OCI-LY7 (cell line): ENCODE data around the gene ROCK2. TPM values are rescaled to one million over a fixed set of nuclear protein-coding genes. Genes with fewer than 3 reads are reported as not detected.

Experiments
- BruUV-seq: library from RNA; stranded (reverse); fragments of 400-500 nt; replicated peaks from 2 replicates; lab custom pipeline; 2021; lab: Mats Ljungman, UMichigan
- CTCF ChIA-PET: fragments of 300-600 bp; sonication (Branson Sonifier 250); formaldehyde crosslinking; loops from one replicate; lab custom pipeline; 2022; ENCODE audit warnings: antibody characterized with exemption; ENCODE audit not compliant: unreplicated experiment; lab: Charles Lee
- POLR2A ChIA-PET: fragments of 300-600 bp; sonication (Branson Sonifier 250); formaldehyde crosslinking; loops from one replicate; lab custom pipeline; 2022; ENCODE audit warnings: antibody characterized with exemption; lab: Charles Lee
- DNase-seq: peaks from one replicate; pipeline ENCODE4 v3.0.0-alpha.2; 2015; ENCODE audit warnings: low spot score
- H2AFZ ChIP-seq: fragments of 200-600 bp; sonication (generic), shearing (Covaris generic); 2 replicates; pipeline ENCODE4 v1.6.1; 2014; ENCODE audit warnings: mild to moderate bottlenecking, antibody characterized with exemption, low read length, moderate library complexity
- H3K27ac ChIP-seq: fragments of 200-600 bp; sonication (generic); 2 replicates; pipeline ENCODE4 v1.5.1; 2014; ENCODE audit warnings: mixed run types, low read depth, mild to moderate bottlenecking, moderate library complexity, low read length, inconsistent platforms; ENCODE audit not compliant: poor library complexity, severe bottlenecking
- H3K36me3 ChIP-seq: fragments of 200-600 bp; sonication (generic); 2 replicates; pipeline ENCODE4 v1.6.1; 2014; ENCODE audit warnings: mild to moderate bottlenecking, antibody characterized with exemption, low read length, moderate library complexity, mixed read lengths; ENCODE audit not compliant: insufficient read depth
- H3K4me1 ChIP-seq: fragments of 200-600 bp; sonication (generic); 2 replicates; pipeline ENCODE4 v1.5.1; 2014; ENCODE audit warnings: mild to moderate bottlenecking, low read length; ENCODE audit not compliant: insufficient read depth, poor library complexity, severe bottlenecking
- H3K4me2 ChIP-seq: fragments of 200-600 bp; sonication (generic); 2 replicates; pipeline ENCODE4 v1.6.1; 2014; ENCODE audit warnings: mild to moderate bottlenecking, low read length
- H3K4me3 ChIP-seq: fragments of 200-600 bp; sonication (generic); 2 replicates; pipeline ENCODE4 v1.5.1; 2014; ENCODE audit warnings: mild to moderate bottlenecking, low read depth, low read length; ENCODE audit not compliant: poor library complexity, severe bottlenecking
- H3K79me2 ChIP-seq: fragments of 200-600 bp; sonication (generic); 2 replicates; pipeline ENCODE4 v1.6.1; 2016; ENCODE audit warnings: low read depth, mild to moderate bottlenecking, low read length, moderate library complexity, mixed read lengths; ENCODE audit not compliant: insufficient read depth
- H3K9me2 ChIP-seq: fragments of 200-600 bp; sonication (generic); 2 replicates; pipeline ENCODE4 v1.6.1; 2016; ENCODE audit warnings: mild to moderate bottlenecking, low read length, mixed read lengths; ENCODE audit not compliant: insufficient read depth
- H3K9me3 ChIP-seq: fragments of 200-600 bp; sonication (generic); 2 replicates; pipeline ENCODE4 v1.6.1; 2014; ENCODE audit warnings: mild to moderate bottlenecking, mixed run types, low read length, mixed read lengths
- H4K20me1 ChIP-seq: fragments of 200-600 bp; sonication (generic); 2 replicates; pipeline ENCODE4 v1.6.1; 2014; ENCODE audit warnings: mild to moderate bottlenecking, antibody characterized with exemption, low read length, moderate library complexity, mixed read lengths; ENCODE audit not compliant: insufficient read depth
- CTCF ChIP-seq: fragments of 200-600 bp; sonication (generic); conservative IDR thresholded peaks from 2 replicates; pipeline ENCODE4 v1.5.1; 2014; ENCODE audit warnings: mild to moderate bottlenecking, antibody characterized with exemption, low read length, moderate library complexity, mixed read lengths
- EZH2phosphoT487 ChIP-seq: fragments of 200-600 bp; sonication (generic); IDR thresholded peaks from 2 replicates; pipeline ENCODE4 v1.6.1; 2018; ENCODE audit warnings: low read depth, borderline replicate concordance, mild to moderate bottlenecking, mixed run types, antibody characterized with exemption, low read length, moderate library complexity, mixed read lengths
- intact Hi-C: fragments of 100-400 bp; cut with micrococcal nuclease; formaldehyde crosslinking; loops from one replicate; pipeline ENCODE4 v1.10.0; 2022; ENCODE audit not compliant: unreplicated experiment
- total RNA-seq, 2 experiments: library from RNA; depleted of rRNA in 1 of 2; stranded (reverse); fragments of >200 nt in 1 of 2; shearing (Covaris generic) in 1 of 2; gene quantifications; 2 replicates each; pipeline ENCODE4 v1.2.3, GENCODE V29; 2014 to 2022

Gene ROCK2
- total RNA-seq, 2 experiments from 2014 or later = 12.4 to 21.0 TPM

DNA sequence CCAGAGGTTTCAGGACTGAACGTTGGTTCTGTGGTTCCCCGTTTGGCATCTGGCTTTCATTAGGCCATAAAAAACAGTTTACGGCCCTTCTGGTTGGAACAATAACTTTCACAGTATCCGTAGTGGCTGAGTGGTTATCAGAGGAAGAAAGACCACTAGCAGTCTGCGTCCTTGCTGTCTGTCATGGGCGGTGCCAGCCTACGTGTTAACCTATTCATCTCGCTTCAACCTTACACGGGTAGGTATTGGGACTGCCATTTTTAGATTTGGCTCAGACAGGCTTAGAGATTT lies 42.6 kb upstream of the ROCK2 start:
- Histone ChIP-seq H3K27ac (no peak overlapping the region), H3K4me2 (no peak overlapping the region), H3K4me3 (no peak overlapping the region), H3K4me1 (no peaks in the 10 kb centered on the region), H3K9me2 (no peaks in the 10 kb centered on the region), H3K79me2 (no peaks in the 10 kb centered on the region), H4K20me1 (no peaks in the 10 kb centered on the region), H2AFZ (no peak overlapping the region), H3K36me3 (no peaks in the 10 kb centered on the region), H3K9me3 (no peaks in the 10 kb centered on the region)
- intact Hi-C loops = no loop called here
- DNase-seq = no peak
- ChIA-PET CTCF (interaction anchor here (0.5 kb wide), 1 partner anchor 254 kb away, joined by 3 read pairs; a partner anchor contains a TSS), POLR2A (no interaction called here)
- no TSS peak for BruUV-seq
- no peak for TF ChIP-seq CTCF
- no peak for TF ChIP-seq EZH2phosphoT487

GRCh38 chr2:11385847-11386246 lies 41.4 kb upstream of the ROCK2 start:
- no peak overlapping the region for H3K4me3 ChIP-seq
- H3K9me2 ChIP-seq = no peaks in the 10 kb centered on the region
- no peak overlapping the region for H2AFZ ChIP-seq
- no peak overlapping the region for H3K4me2 ChIP-seq
- no peaks in the 10 kb centered on the region for H3K9me3 ChIP-seq
- H3K4me1 ChIP-seq = peaks cover 5% of the 10 kb centered on the region
- no peak overlapping the region for H3K27ac ChIP-seq
- POLR2A ChIA-PET = no interaction called here
- no peaks in the 10 kb centered on the region for H4K20me1 ChIP-seq
- no TSS peak for BruUV-seq
- TF ChIP-seq CTCF (no peak), EZH2phosphoT487 (no peak)
- no peaks in the 10 kb centered on the region for H3K36me3 ChIP-seq
- CTCF ChIA-PET = no interaction called here
- no peak for DNase-seq
- no peaks in the 10 kb centered on the region for H3K79me2 ChIP-seq
- intact Hi-C loops = no loop called here

DNA sequence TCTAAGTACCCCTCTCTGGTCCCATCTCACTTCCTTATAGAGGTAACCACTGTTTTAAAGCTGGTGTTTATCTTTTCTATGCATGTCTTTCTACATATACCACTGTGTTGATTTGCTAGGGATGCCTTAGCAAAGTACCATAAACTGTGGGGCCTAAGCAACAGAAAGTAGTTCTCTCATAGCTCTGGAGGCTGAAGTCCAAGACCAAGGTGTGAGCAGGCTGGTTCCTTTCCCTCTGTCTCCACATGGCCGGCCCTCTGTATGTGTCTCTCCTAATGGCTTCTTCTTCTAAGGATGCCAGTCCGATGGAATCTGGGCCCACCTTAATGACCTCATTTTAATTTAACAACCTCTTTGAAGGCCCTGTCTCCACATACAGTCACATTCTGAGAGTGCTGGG lies 40.8 kb upstream of the ROCK2 start:
- Histone ChIP-seq H3K9me2 (no peaks in the 10 kb centered on the region), H3K9me3 (no peaks in the 10 kb centered on the region), H3K79me2 (no peaks in the 10 kb centered on the region), H3K36me3 (no peaks in the 10 kb centered on the region), H3K4me3 (no peak overlapping the region), H3K4me1 (peaks cover 7% of the 10 kb centered on the region), H3K27ac (no peak overlapping the region), H2AFZ (no peak overlapping the region), H3K4me2 (no peak overlapping the region), H4K20me1 (no peaks in the 10 kb centered on the region)
- ChIA-PET POLR2A (no interaction called here), CTCF (no interaction called here)
- DNase-seq = no peak
- no TSS peak for BruUV-seq
- no peak for TF ChIP-seq EZH2phosphoT487
- no peak for TF ChIP-seq CTCF
- intact Hi-C loops = no loop called here
